Mesenchymal stem cell (in vitro differentiated cells and primary cell): Measurements from ENCODE around the gene FOXJ3.

Experiments
- DNase-seq: peaks from one replicate; pipeline ENCODE4 v3.0.0-alpha.2; 2013
- H2AFZ ChIP-seq: one replicate; pipeline ENCODE4 v1.6.1; 2013; ENCODE audit warnings: low read depth, mild to moderate bottlenecking, control low read depth, inconsistent platforms, low read length, moderate library complexity
- H2AK5ac ChIP-seq: 2 replicates; pipeline ENCODE4 v1.6.1; 2013; ENCODE audit warnings: low read length, moderate library complexity, mild to moderate bottlenecking, inconsistent platforms; ENCODE audit not compliant: severe bottlenecking
- H2BK120ac ChIP-seq: one replicate; pipeline ENCODE4 v1.6.1; 2013; ENCODE audit warnings: low read depth, mild to moderate bottlenecking, inconsistent platforms, low read length, moderate library complexity
- H2BK12ac ChIP-seq, 2 experiments: one replicate each; pipeline ENCODE4 v1.6.1; 2013; ENCODE audit warnings: inconsistent platforms in 2 of 2, low read length in 2 of 2, mild to moderate bottlenecking in 2 of 2, moderate library complexity in 2 of 2, control low read depth in 1 of 2
- H2BK15ac ChIP-seq: one replicate; pipeline ENCODE4 v1.6.1; 2013; ENCODE audit warnings: mild to moderate bottlenecking, low read depth, inconsistent platforms; ENCODE audit not compliant: poor library complexity, severe bottlenecking
- H2BK5ac ChIP-seq: 2 replicates; pipeline ENCODE4 v1.6.1; 2013; ENCODE audit warnings: low read depth, mild to moderate bottlenecking, low read length, control low read depth, inconsistent platforms; ENCODE audit not compliant: poor library complexity, severe bottlenecking
- H3K14ac ChIP-seq, 2 experiments: one replicate each; pipeline ENCODE4 v1.6.1; 2013; ENCODE audit warnings: inconsistent platforms in 2 of 2, low read length in 2 of 2, control low read depth in 1 of 2, mild to moderate bottlenecking in 1 of 2, moderate library complexity in 1 of 2
- H3K18ac ChIP-seq, 2 experiments: one replicate each; pipeline ENCODE4 v1.6.1; 2013; ENCODE audit warnings: inconsistent platforms in 2 of 2, low read length in 2 of 2, control low read depth in 1 of 2, low read depth in 1 of 2, mild to moderate bottlenecking in 1 of 2
- H3K23ac ChIP-seq, 2 experiments: one replicate each; pipeline ENCODE4 v1.6.1; 2013; ENCODE audit warnings: inconsistent platforms in 2 of 2, low read length in 2 of 2, mild to moderate bottlenecking in 2 of 2, moderate library complexity in 2 of 2, control low read depth in 1 of 2
- H3K27ac ChIP-seq: 2 replicates; pipeline ENCODE4 v1.5.1; 2013; ENCODE audit warnings: mild to moderate bottlenecking, moderate library complexity, low read length, control low read depth, inconsistent platforms; ENCODE audit not compliant: poor library complexity, severe bottlenecking
- H3K27me3 ChIP-seq, 2 experiments: 2 replicates each; pipeline versions ENCODE4 v1.6.1 to v1.7.0; 2013; ENCODE audit warnings: low read length in 2 of 2, mild to moderate bottlenecking in 2 of 2, moderate library complexity in 2 of 2, control low read depth in 1 of 2, inconsistent platforms in 1 of 2; ENCODE audit not compliant: control insufficient read depth in 1 of 2, insufficient read depth in 1 of 2
- H3K36me3 ChIP-seq, 2 experiments: 2 replicates each; pipeline versions ENCODE4 v1.6.1 to v1.7.0; 2013; ENCODE audit warnings: low read length in 2 of 2, control low read depth in 1 of 2, inconsistent platforms in 1 of 2, low read depth in 1 of 2, mild to moderate bottlenecking in 1 of 2; ENCODE audit not compliant: insufficient read depth in 2 of 2, control insufficient read depth in 1 of 2
- H3K4ac ChIP-seq, 2 experiments: one replicate each; pipeline ENCODE4 v1.6.1; 2013; ENCODE audit warnings: inconsistent platforms in 2 of 2, low read length in 2 of 2, mild to moderate bottlenecking in 2 of 2, moderate library complexity in 2 of 2, control low read depth in 1 of 2, low read depth in 1 of 2
- H3K4me1 ChIP-seq: 2 replicates; pipeline ENCODE4 v1.6.1; 2013; ENCODE audit warnings: low read depth, low read length, control low read depth; ENCODE audit not compliant: control insufficient read depth, insufficient read depth
- H3K4me2 ChIP-seq: 2 replicates; pipeline ENCODE4 v1.6.1; 2013; ENCODE audit warnings: low read length, mild to moderate bottlenecking, inconsistent platforms; ENCODE audit not compliant: poor library complexity, severe bottlenecking
- H3K4me3 ChIP-seq, 2 experiments: 2 replicates each; pipeline versions ENCODE4 v1.5.1 to v1.7.0; 2013; ENCODE audit warnings: low read length in 2 of 2, mild to moderate bottlenecking in 2 of 2, control low read depth in 1 of 2, low read depth in 1 of 2; ENCODE audit not compliant: insufficient read depth in 1 of 2
- H3K79me1 ChIP-seq: replicated peaks from 2 replicates; pipeline ENCODE4 v1.6.1; 2013; ENCODE audit warnings: mild to moderate bottlenecking, control low read depth, low read length, inconsistent platforms; ENCODE audit not compliant: poor library complexity, severe bottlenecking
- H3K9ac ChIP-seq: 2 replicates; pipeline ENCODE4 v1.7.0; 2013; ENCODE audit warnings: mild to moderate bottlenecking, low read length, moderate library complexity
- H3K9me3 ChIP-seq: 2 replicates; pipeline ENCODE4 v1.7.0; 2013; ENCODE audit warnings: mild to moderate bottlenecking, low read length; ENCODE audit not compliant: control insufficient read depth
- H4K8ac ChIP-seq: one replicate; pipeline ENCODE4 v1.6.1; 2013; ENCODE audit warnings: inconsistent platforms, mild to moderate bottlenecking, low read length, moderate library complexity
- H4K91ac ChIP-seq: one replicate; pipeline ENCODE4 v1.6.1; 2013; ENCODE audit warnings: mild to moderate bottlenecking, low read length, inconsistent platforms
- WGBS: methylation state at CpG from one replicate; pipeline ENCODE4 v1.1.7; 2013; ENCODE audit warnings: mixed read lengths; 5-methylcytosine and 5-hydroxymethylcytosine counted together

FOXJ3 gene

GRCh38 chr1:42139444-42139843 is 195.6 kb downstream of the FOXJ3 start:
- Histone ChIP-seq H3K4me1 (peaks cover 2% of the 10 kb centered on the region), H2AFZ (no peak overlapping the region), H3K79me1 (no peaks in the 10 kb centered on the region), H2BK15ac (no peak overlapping the region), H3K4me3 (no peak overlapping the region), H2BK12ac (no peak overlapping the region), H3K36me3 (no peaks in the 10 kb centered on the region), H3K9ac (no peak overlapping the region), H2BK5ac (no peak overlapping the region), H3K23ac (no peak overlapping the region), H4K8ac (no peak overlapping the region), H3K14ac (no peak overlapping the region), H3K18ac (no peak overlapping the region), H2AK5ac (no peak overlapping the region), H4K91ac (no peak overlapping the region), H3K4me2 (no peak overlapping the region), H2BK120ac (no peak overlapping the region), H3K27ac (no peak overlapping the region), H3K9me3 (no peaks in the 10 kb centered on the region), H3K27me3 (peaks cover 40 to 77% of the 10 kb centered on the region in 2 experiments), H3K4ac (no peak overlapping the region)
- 100% methylated on average over 3 of the region's 3 CpGs for WGBS
- DNase-seq = no peak

GRCh38 chr1:42138586-42138985 is 196.4 kb downstream of the FOXJ3 start:
- no peak overlapping the region for H2AK5ac ChIP-seq

GRCh38 chr1:42137766-42138165 is 197.3 kb downstream of the FOXJ3 start:
- Histone ChIP-seq H2BK5ac (no peak overlapping the region), H2AK5ac (no peak overlapping the region)
- WGBS = 89% methylated on average over 9 of the region's 10 CpGs

More at GRCh38 chr1:42138586-42138985, 196.4 kb downstream of the FOXJ3 start:
- H3K4ac ChIP-seq = no peak overlapping the region
- H2BK15ac ChIP-seq = no peak overlapping the region
- no peaks in the 10 kb centered on the region for H3K36me3 ChIP-seq
- no peak overlapping the region for H3K23ac ChIP-seq
- no peak overlapping the region for H3K4me3 ChIP-seq
- 90% methylated on average over 4 of the region's 4 CpGs for WGBS
- no peak overlapping the region for H2BK120ac ChIP-seq
- no peak for DNase-seq
- no peak overlapping the region for H3K4me2 ChIP-seq
- no peak overlapping the region for H2AFZ ChIP-seq
- H3K9ac ChIP-seq = no peak overlapping the region
- no peak overlapping the region for H2BK12ac ChIP-seq
- peaks cover 2% of the 10 kb centered on the region for H3K4me1 ChIP-seq
- H4K91ac ChIP-seq = no peak overlapping the region
- no peaks in the 10 kb centered on the region for H3K9me3 ChIP-seq
- peaks cover 34 to 69% of the 10 kb centered on the region in 2 experiments for H3K27me3 ChIP-seq
- H3K27ac ChIP-seq = no peak overlapping the region
- H3K18ac ChIP-seq = no peak overlapping the region
- no peaks in the 10 kb centered on the region for H3K79me1 ChIP-seq
- H4K8ac ChIP-seq = no peak overlapping the region
- H3K14ac ChIP-seq = no peak overlapping the region
- no peak overlapping the region for H2BK5ac ChIP-seq

GRCh38 chr1:42136466-42136865 is 198.6 kb downstream of the FOXJ3 start:
- Histone ChIP-seq H3K4me1 (peaks cover 2% of the 10 kb centered on the region), H3K9me3 (no peaks in the 10 kb centered on the region), H2BK120ac (no peak overlapping the region), H3K79me1 (no peaks in the 10 kb centered on the region), H3K23ac (no peak overlapping the region), H3K4ac (no peak overlapping the region), H2BK12ac (no peak overlapping the region), H3K36me3 (no peaks in the 10 kb centered on the region), H3K27ac (no peak overlapping the region), H2BK5ac (no peak overlapping the region), H3K27me3 (peaks cover 16 to 48% of the 10 kb centered on the region in 2 experiments), H4K91ac (no peak overlapping the region), H3K14ac (no peak overlapping the region), H3K9ac (no peak overlapping the region), H3K18ac (no peak overlapping the region), H2AK5ac (no peak overlapping the region), H3K4me2 (no peak overlapping the region), H3K4me3 (no peak overlapping the region), H4K8ac (no peak overlapping the region), H2AFZ (no peak overlapping the region), H2BK15ac (no peak overlapping the region)
- DNase-seq = no peak

More at GRCh38 chr1:42137766-42138165, 197.3 kb downstream of the FOXJ3 start:
- Histone ChIP-seq H3K14ac (no peak overlapping the region), H3K36me3 (no peaks in the 10 kb centered on the region), H3K27me3 (peaks cover 26 to 60% of the 10 kb centered on the region in 2 experiments), H3K4me3 (no peak overlapping the region), H4K8ac (no peak overlapping the region), H2AFZ (no peak overlapping the region), H3K4ac (no peak overlapping the region), H3K79me1 (no peaks in the 10 kb centered on the region), H4K91ac (no peak overlapping the region), H2BK12ac (no peak overlapping the region), H3K27ac (no peak overlapping the region), H3K4me1 (peaks cover 2% of the 10 kb centered on the region), H3K9ac (no peak overlapping the region), H3K4me2 (no peak overlapping the region), H3K23ac (no peak overlapping the region), H3K9me3 (no peaks in the 10 kb centered on the region), H2BK120ac (no peak overlapping the region), H2BK15ac (no peak overlapping the region), H3K18ac (no peak overlapping the region)
- DNase-seq = no peak
